Activated effector memory CD4-positive, alpha-beta T cell treated with anti-CD3 and anti-CD28 coated beads, Interleukin-2, amount 50 U/mL, for 16 hours (primary cell): ENCODE data around the gene TCIRG1.

ENCODE experiments used
- DNase-seq: peaks from one replicate; pipeline ENCODE4 v3.0.0-alpha.2; 2020

TCIRG1 gene

GRCh38 chr11:68038718-68039525, at the start of gene TCIRG1:
Gene TCIRG1, plus strand, starts transcription at chr11:68039025. Its CDS starts 2,247 bp downstream, at chr11:68041272.
- DNase-seq = peak; percentile 86

- DNase-seq = peak; percentile 62
These were observed 48.1 kb upstream of the TCIRG1 start for GRCh38 chr11:67990546-67991346.

- peak; percentile 51 for DNase-seq
These were observed 47.3 kb upstream of the TCIRG1 start for GRCh38 chr11:67991347-67992121.

GRCh38 chr11:67993821-67994220, 45.0 kb upstream of the TCIRG1 start:
- peak; percentile 76 for DNase-seq

- DNase-seq = peak; percentile 44
These were observed 44.4 kb upstream of the TCIRG1 start for GRCh38 chr11:67994387-67994786.

GRCh38 chr11:67995129-67995528, 43.7 kb upstream of the TCIRG1 start:
- peak; percentile 45 for DNase-seq

- DNase-seq = peak; percentile 22
These were observed 43.2 kb upstream of the TCIRG1 start for GRCh38 chr11:67995579-67995978.

- peak; percentile 43 for DNase-seq
These were observed 42.8 kb upstream of the TCIRG1 start for GRCh38 chr11:67996051-67996450.

- no peak for DNase-seq
These were observed 42.0 kb upstream of the TCIRG1 start for GRCh38 chr11:67996622-67997474.

GRCh38 chr11:67997475-67997921, 41.3 kb upstream of the TCIRG1 start:
- DNase-seq = no peak

GRCh38 chr11:67998150-67999045, 40.4 kb upstream of the TCIRG1 start:
- no peak for DNase-seq

- DNase-seq = no peak
These were observed 39.6 kb upstream of the TCIRG1 start for GRCh38 chr11:67999201-67999629.

- peak; percentile 54 for DNase-seq
These were observed 39.1 kb upstream of the TCIRG1 start for GRCh38 chr11:67999704-68000103.

- no peak for DNase-seq
These were observed 36.3 kb upstream of the TCIRG1 start for GRCh38 chr11:68002575-68002937.

- DNase-seq = peak; percentile 82
These were observed 35.6 kb upstream of the TCIRG1 start for GRCh38 chr11:68002938-68003845.

GRCh38 chr11:68003846-68004550, 34.8 kb upstream of the TCIRG1 start, which contains the start of gene UNC93B1:
Gene UNC93B1, minus strand, starts transcription at chr11:68004097. Its CDS starts 54 bp downstream, at chr11:68004043.
- DNase-seq = peak; percentile 92

GRCh38 chr11:68004551-68005335, 34.1 kb upstream of the TCIRG1 start:
- no peak for DNase-seq

GRCh38 chr11:68006606-68007166, 32.1 kb upstream of the TCIRG1 start:
- DNase-seq = no peak
